IMR-90 (cell line): ENCODE measurements around the gene CADM4. TPM values are rescaled to one million over a fixed set of nuclear protein-coding genes. Genes with fewer than 3 reads are reported as not detected.

Experiments
- ATAC-seq: fragments of 200-7000 bp; cut with Tn5 transposase; 2 replicates; pipeline ENCODE4 v1.9.1; 2020; ENCODE audit warnings: low read depth, mild to moderate bottlenecking, moderate library complexity
- BruUV-seq: library from RNA; stranded (reverse); fragments of 400-500 nt; replicated peaks from 2 replicates; lab custom pipeline; 2021; lab: Mats Ljungman, UMichigan
- CTCF ChIA-PET: fragments of 300-600 bp; formaldehyde crosslinking; extraction: SDS; loops from one replicate; lab custom pipeline; 2021; ENCODE audit warnings: antibody characterized with exemption; lab: Yijun Ruan, JAX
- POLR2A ChIA-PET: fragments of 300-600 bp; sonication (Branson Sonifier 250); formaldehyde crosslinking; loops from one replicate; lab custom pipeline; 2022; ENCODE audit warnings: antibody characterized with exemption; ENCODE audit not compliant: unreplicated experiment; lab: Charles Lee
- DNase-seq: peaks from one replicate; pipeline ENCODE4 v3.0.0; 2013
- H2AFZ ChIP-seq: replicated peaks from 2 replicates; pipeline ENCODE3; 2013; ENCODE audit warnings: low read length, mild to moderate bottlenecking; ENCODE audit not compliant: poor library complexity
- H2AK5ac ChIP-seq: 2 replicates; pipeline ENCODE4 v1.6.1; 2013; ENCODE audit warnings: low read depth, low read length, inconsistent platforms
- H2AK9ac ChIP-seq: replicated peaks from 2 replicates; pipeline ENCODE3; 2013; ENCODE audit warnings: mild to moderate bottlenecking, low read depth, low read length, moderate library complexity; ENCODE audit not compliant: poor library complexity
- H2BK120ac ChIP-seq: 2 replicates; pipeline ENCODE4 v1.6.1; 2013; ENCODE audit warnings: low read depth, low read length, inconsistent platforms
- H2BK15ac ChIP-seq: 3 replicates; pipeline ENCODE4 v1.6.1; 2013; ENCODE audit warnings: low read depth, low read length, inconsistent platforms
- H2BK20ac ChIP-seq: 2 replicates; pipeline ENCODE4 v1.6.1; 2013; ENCODE audit warnings: low read depth, mild to moderate bottlenecking, inconsistent platforms, low read length, moderate library complexity
- H2BK5ac ChIP-seq: 2 replicates; pipeline ENCODE4 v1.6.1; 2013; ENCODE audit warnings: mild to moderate bottlenecking, low read depth, low read length, inconsistent platforms; ENCODE audit not compliant: poor library complexity, severe bottlenecking
- H3K14ac ChIP-seq: replicated peaks from 2 replicates; pipeline ENCODE4 v1.6.1; 2013; ENCODE audit warnings: low read depth, low read length, inconsistent platforms
- H3K18ac ChIP-seq: 2 replicates; pipeline ENCODE4 v1.6.1; 2013; ENCODE audit warnings: low read depth, low read length, control low read depth
- H3K23ac ChIP-seq: 2 replicates; pipeline ENCODE4 v1.6.1; 2013; ENCODE audit warnings: low read depth, low read length, inconsistent platforms
- H3K27ac ChIP-seq: 2 replicates; pipeline ENCODE4 v1.5.1; 2013; ENCODE audit warnings: mild to moderate bottlenecking, control low read depth, low read length; ENCODE audit not compliant: insufficient read depth
- H3K27me3 ChIP-seq: 2 replicates; pipeline ENCODE4 v1.6.1; 2013; ENCODE audit warnings: low read length; ENCODE audit not compliant: control insufficient read depth, insufficient read depth
- H3K36me3 ChIP-seq: 2 replicates; pipeline ENCODE4 v1.6.1; 2013; ENCODE audit warnings: low read length, mixed read lengths; ENCODE audit not compliant: control insufficient read depth, insufficient read depth
- H3K4ac ChIP-seq: 2 replicates; pipeline ENCODE4 v1.6.1; 2013; ENCODE audit warnings: low read depth, low read length, inconsistent platforms
- H3K4me1 ChIP-seq: 2 replicates; pipeline ENCODE4 v1.6.1; 2013; ENCODE audit warnings: low read length, mixed read lengths; ENCODE audit not compliant: control insufficient read depth, insufficient read depth
- H3K4me2 ChIP-seq: 2 replicates; pipeline ENCODE4 v1.6.1; 2013; ENCODE audit warnings: low read depth, mild to moderate bottlenecking, control low read depth, low read length, moderate library complexity
- H3K4me3 ChIP-seq: 2 replicates; pipeline ENCODE4 v1.5.1; 2013; ENCODE audit warnings: low read depth, mild to moderate bottlenecking, control low read depth, low read length, moderate library complexity; ENCODE audit not compliant: insufficient read depth
- H3K56ac ChIP-seq: 2 replicates; pipeline ENCODE4 v1.6.1; 2013; ENCODE audit warnings: low read length, inconsistent platforms; ENCODE audit not compliant: insufficient read depth; ENCODE audit errors: extremely low read depth
- H3K79me1 ChIP-seq, 2 experiments: 2 replicates each; pipeline ENCODE4 v1.6.1; 2013; ENCODE audit warnings: low read length in 2 of 2, inconsistent platforms in 1 of 2, low read depth in 1 of 2
- H3K9ac ChIP-seq: 2 replicates; pipeline ENCODE4 v1.6.1; 2013; ENCODE audit warnings: low read depth, low read length, control low read depth
- H3K9me1 ChIP-seq: 2 replicates; pipeline ENCODE4 v1.6.1; 2013; ENCODE audit warnings: low read length, inconsistent platforms; ENCODE audit not compliant: insufficient read depth
- H3K9me3 ChIP-seq: 2 replicates; pipeline ENCODE4 v1.6.1; 2013; ENCODE audit warnings: low read length; ENCODE audit not compliant: control insufficient read depth, insufficient read depth
- H4K20me1 ChIP-seq: 2 replicates; pipeline ENCODE4 v1.6.1; 2013; ENCODE audit warnings: low read length, inconsistent platforms; ENCODE audit not compliant: insufficient read depth
- H4K5ac ChIP-seq: 2 replicates; pipeline ENCODE4 v1.6.1; 2013; ENCODE audit warnings: mild to moderate bottlenecking, low read depth, low read length, control low read depth
- H4K8ac ChIP-seq, 2 experiments: 2 replicates each; pipeline ENCODE4 v1.6.1; 2013; ENCODE audit warnings: low read depth in 2 of 2, low read length in 2 of 2, control low read depth in 1 of 2, inconsistent platforms in 1 of 2
- H4K91ac ChIP-seq: 2 replicates; pipeline ENCODE4 v1.6.1; 2013; ENCODE audit warnings: low read depth, low read length, inconsistent platforms; ENCODE audit not compliant: insufficient read depth
- BHLHE40 ChIP-seq: fragments of 150-350 bp; IDR thresholded peaks from 2 replicates; pipeline ENCODE4 v1.6.1; 2016; ENCODE audit warnings: mild to moderate bottlenecking, low read depth, low read length
- CEBPB ChIP-seq: IDR thresholded peaks from 2 replicates; pipeline ENCODE4 v1.6.1; 2012; ENCODE audit warnings: low read depth, low read length, improper control_type of control experiment
- CHD1 ChIP-seq: IDR thresholded peaks from 2 replicates; pipeline ENCODE4 v1.6.1; 2012; ENCODE audit warnings: low read depth, low read length, improper control_type of control experiment
- ELK1 ChIP-seq: fragments of 150-350 bp; IDR thresholded peaks from 2 replicates; pipeline ENCODE4 v1.6.1; 2016; ENCODE audit warnings: low read depth, mild to moderate bottlenecking, low read length, moderate library complexity, borderline replicate concordance
- FOS ChIP-seq: fragments of 150-350 bp; IDR thresholded peaks from 2 replicates; pipeline ENCODE4 v1.6.1; 2016; ENCODE audit warnings: low read depth, low read length
- MAZ ChIP-seq: IDR thresholded peaks from 2 replicates; pipeline ENCODE4 v1.6.1; 2012; ENCODE audit warnings: low read depth, mild to moderate bottlenecking, low read length, improper control_type of control experiment, moderate library complexity, borderline replicate concordance
- MXI1 ChIP-seq: IDR thresholded peaks from 2 replicates; pipeline ENCODE4 v1.6.1; 2012; ENCODE audit warnings: low read depth, mild to moderate bottlenecking, low read length, moderate library complexity, borderline replicate concordance
- POLR2A ChIP-seq: IDR thresholded peaks from 2 replicates; pipeline ENCODE4 v1.6.1; 2012; ENCODE audit warnings: mild to moderate bottlenecking, low read depth, low read length
- RAD21 ChIP-seq: IDR thresholded peaks from 2 replicates; pipeline ENCODE4 v1.6.1; 2012; ENCODE audit warnings: low read length, improper control_type of control experiment
- RCOR1 ChIP-seq: IDR thresholded peaks from 2 replicates; pipeline ENCODE4 v1.6.1; 2012; ENCODE audit warnings: mild to moderate bottlenecking, low read length, improper control_type of control experiment; ENCODE audit not compliant: insufficient replicate concordance
- RFX5 ChIP-seq: IDR thresholded peaks from 2 replicates; pipeline ENCODE4 v1.8.0; 2012; ENCODE audit warnings: low read depth, mild to moderate bottlenecking, low read length, moderate library complexity
- USF2 ChIP-seq: fragments of 150-350 bp; IDR thresholded peaks from 2 replicates; pipeline ENCODE4 v1.6.1; 2017; ENCODE audit warnings: mild to moderate bottlenecking, antibody characterized with exemption, low read length, low read depth
- WGBS, 2 experiments: methylation state at CpG; one replicate each; pipeline versions ENCODE4 v1.1.5 to v1.1.7; 2013; ENCODE audit warnings: missing lambda C conversion rate in 2 of 2; ENCODE audit not compliant: insufficient read length in 1 of 2; ENCODE audit errors: extremely low coverage in 2 of 2; 5-methylcytosine and 5-hydroxymethylcytosine counted together
- dilution Hi-C: fragments of 300-500 bp; cut with HindIII; formaldehyde crosslinking; loops from one replicate; pipeline ENCODE4 v1.14.3; 2018; ENCODE audit warnings: low sequenced_read_pairs; ENCODE audit not compliant: unreplicated experiment
- in situ Hi-C: fragments of 300-500 bp; cut with MboI; formaldehyde crosslinking; loops from 3 replicates; pipeline ENCODE4 v1.14.3; 2019; ENCODE audit warnings: low sequenced_read_pairs, inconsistent platforms, mixed read lengths
- intact Hi-C: fragments of 100-400 bp; cut with micrococcal nuclease; formaldehyde crosslinking; loops from 2 replicates; pipeline ENCODE4 v1.10.0; 2022
- polyA plus RNA-seq, 3 experiments: library from polyadenylated mRNA; depleted of rRNA; stranded (reverse); fragments of >200 nt; gene quantifications; 2 replicates each; pipeline ENCODE4 v1.2.3, GENCODE V29; 2012; ENCODE audit warnings: low replicate concordance in 1 of 3
- total RNA-seq: library from RNA; depleted of rRNA; stranded (reverse); fragments of >200 nt; gene quantifications from 2 replicates; pipeline ENCODE4 v1.2.3, GENCODE V29; 2012
- TF ChIP-seq, protein P1 (sequence below): conservative IDR thresholded peaks from 2 replicates; pipeline ENCODE4 v1.5.1; 2012; ENCODE audit warnings: mild to moderate bottlenecking, low read depth, low read length, improper control_type of control experiment

Gene CADM4
- total and polyA plus RNA-seq, 2 of the 4 experiments (the other 2 are of a cell fraction): 2.0 to 4.9 TPM

- no peaks in the 10 kb centered on the region for H3K9me1 ChIP-seq
- 1% methylated on average over 34 of the region's 64 CpGs; no CpG with 5 or more reads in 1 of the 2 experiments for WGBS, 2 experiments
- no peak overlapping the region for H2BK120ac ChIP-seq
- no peaks in the 10 kb centered on the region for H3K27me3 ChIP-seq
- intact Hi-C loops: loop anchor here (1.0 to 2.0 kb wide), 3 partner anchors 34 to 148 kb away; no protein-coding TSS in a partner anchor
- peaks cover 42% of the 10 kb centered on the region for H3K36me3 ChIP-seq
- H3K4me3 ChIP-seq: peak overlapping the region; percentile 54
- peak overlapping the region; percentile 54 for H3K23ac ChIP-seq
- no peak overlapping the region for H3K18ac ChIP-seq
- peak overlapping the region; percentile 56 for H3K27ac ChIP-seq
- H3K4me2 ChIP-seq: peak overlapping the region; percentile 86
- ChIA-PET POLR2A (no interaction called here), CTCF (interaction anchor here (0.6 to 4.5 kb wide), 7 partner anchors 8 to 163 kb away, joined by 3 to 29 read pairs (median 3); no protein-coding TSS in a partner anchor)
- dilution Hi-C loops: no loop called here
- peak; percentile 69 for DNase-seq
- peak overlapping the region; percentile 69 for H3K9ac ChIP-seq
- peak; percentile 33 for ATAC-seq
- peak overlapping the region; percentile 47 for H2BK5ac ChIP-seq
- 0 out of 2 replicates have a peak overlapping the region, but pooled peaks have one; percentile 28 for H4K91ac ChIP-seq
- H4K5ac ChIP-seq: no peak overlapping the region
- H3K79me1 ChIP-seq: peaks cover 27 to 74% of the 10 kb centered on the region in 2 experiments
- H3K4ac ChIP-seq: peak overlapping the region; percentile 60
- in situ Hi-C loops: no loop called here
- peak overlapping the region; percentile 69 for H2AK5ac ChIP-seq
- H2BK15ac ChIP-seq: no peak overlapping the region
- BruUV-seq: no TSS peak
- peak overlapping the region; percentile 80 for H3K56ac ChIP-seq
- H2AFZ ChIP-seq: peak overlapping the region; percentile 98
- H2AK9ac ChIP-seq: peak overlapping the region; percentile 98
- no peaks in the 10 kb centered on the region for H3K9me3 ChIP-seq
- peaks cover 9% of the 10 kb centered on the region for H3K4me1 ChIP-seq
- peaks cover 5% of the 10 kb centered on the region for H4K20me1 ChIP-seq
- H2BK20ac ChIP-seq: no peak overlapping the region
- H3K14ac ChIP-seq: peak overlapping the region; percentile 64
- H4K8ac ChIP-seq: peak overlapping the region; percentile 1 to 41; a peak in 1 of 4 replicates
- TF ChIP-seq BHLHE40 (0 out of 2 replicates have a peak, but pooled peaks have one; percentile 14), ELK1 (no peak), RCOR1 (no peak), RFX5 (no peak), USF2 (no peak), POLR2A (no peak), CEBPB (no peak), FOS (no peak), MXI1 (peak; percentile 56; the same call in 1 of the 2 replicates), CHD1 (no peak), RAD21 (peak; percentile 86), MAZ (no peak)
- TF ChIP-seq, protein P1, sequence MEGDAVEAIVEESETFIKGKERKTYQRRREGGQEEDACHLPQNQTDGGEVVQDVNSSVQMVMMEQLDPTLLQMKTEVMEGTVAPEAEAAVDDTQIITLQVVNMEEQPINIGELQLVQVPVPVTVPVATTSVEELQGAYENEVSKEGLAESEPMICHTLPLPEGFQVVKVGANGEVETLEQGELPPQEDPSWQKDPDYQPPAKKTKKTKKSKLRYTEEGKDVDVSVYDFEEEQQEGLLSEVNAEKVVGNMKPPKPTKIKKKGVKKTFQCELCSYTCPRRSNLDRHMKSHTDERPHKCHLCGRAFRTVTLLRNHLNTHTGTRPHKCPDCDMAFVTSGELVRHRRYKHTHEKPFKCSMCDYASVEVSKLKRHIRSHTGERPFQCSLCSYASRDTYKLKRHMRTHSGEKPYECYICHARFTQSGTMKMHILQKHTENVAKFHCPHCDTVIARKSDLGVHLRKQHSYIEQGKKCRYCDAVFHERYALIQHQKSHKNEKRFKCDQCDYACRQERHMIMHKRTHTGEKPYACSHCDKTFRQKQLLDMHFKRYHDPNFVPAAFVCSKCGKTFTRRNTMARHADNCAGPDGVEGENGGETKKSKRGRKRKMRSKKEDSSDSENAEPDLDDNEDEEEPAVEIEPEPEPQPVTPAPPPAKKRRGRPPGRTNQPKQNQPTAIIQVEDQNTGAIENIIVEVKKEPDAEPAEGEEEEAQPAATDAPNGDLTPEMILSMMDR: peak; percentile 85
These were observed 44.7 kb downstream of the CADM4 start for GRCh38 chr19:43594710-43595604.
